Fibroblast of lung (primary cell): ENCODE measurements around the gene LRRC47. TPM values are rescaled to one million over a fixed set of nuclear protein-coding genes. Genes with fewer than 3 reads are reported as not detected.

Source experiments
- DNase-seq, 2 donors: peaks; one replicate each; pipeline versions ENCODE4 v3.0.0 to v3.0.0-alpha.2; 2010; ENCODE audit warnings: low read depth in 2 of 2
- H2AFZ ChIP-seq: 2 replicates; pipeline ENCODE4 v1.5.1; 2012; ENCODE audit warnings: low read length, control low read depth, inconsistent platforms
- H3K27ac ChIP-seq: 2 replicates; pipeline ENCODE4 v1.5.1; 2011; ENCODE audit warnings: low read length, control low read depth; ENCODE audit not compliant: insufficient read depth
- H3K27me3 ChIP-seq: 2 replicates; pipeline ENCODE4 v1.5.1; 2011; ENCODE audit warnings: mild to moderate bottlenecking, low read length; ENCODE audit not compliant: control insufficient read depth, insufficient read depth
- H3K36me3 ChIP-seq: 2 replicates; pipeline ENCODE4 v1.5.1; 2011; ENCODE audit warnings: low read length; ENCODE audit not compliant: control insufficient read depth, insufficient read depth
- H3K4me1 ChIP-seq: 2 replicates; pipeline ENCODE4 v1.5.1; 2011; ENCODE audit warnings: low read length; ENCODE audit not compliant: control insufficient read depth, insufficient read depth; ENCODE audit errors: extremely low read depth
- H3K4me2 ChIP-seq: 2 replicates; pipeline ENCODE4 v1.5.1; 2011; ENCODE audit warnings: low read length, control low read depth; ENCODE audit not compliant: insufficient read depth; ENCODE audit errors: extremely low read depth
- H3K4me3 ChIP-seq, 4 experiments: fragments of 200-600 bp in 1 of 4; sonication (generic) in 1 of 4; replicated peaks in 1 of 4; 2 replicates each; pipeline ENCODE4 v1.5.1; 2011 to 2016; ENCODE audit warnings: low read length in 4 of 4, low read depth in 3 of 4, mild to moderate bottlenecking in 3 of 4, control low read depth in 2 of 4, inconsistent platforms in 1 of 4, mixed read lengths in 1 of 4; ENCODE audit not compliant: insufficient read depth in 1 of 4; ENCODE audit errors: control extremely low read depth in 1 of 4
- H3K79me2 ChIP-seq: 2 replicates; pipeline ENCODE4 v1.5.1; 2012; ENCODE audit warnings: mild to moderate bottlenecking, low read length, inconsistent platforms; ENCODE audit not compliant: control insufficient read depth, insufficient read depth
- H3K9ac ChIP-seq: 2 replicates; pipeline ENCODE4 v1.5.1; 2011; ENCODE audit warnings: mild to moderate bottlenecking, low read length, control low read depth; ENCODE audit not compliant: insufficient read depth
- H3K9me3 ChIP-seq: 2 replicates; pipeline ENCODE4 v1.5.1; 2012; ENCODE audit warnings: low read depth, low read length; ENCODE audit not compliant: control insufficient read depth, insufficient read depth
- H4K20me1 ChIP-seq: 2 replicates; pipeline ENCODE4 v1.5.1; 2011; ENCODE audit warnings: low read length; ENCODE audit not compliant: control insufficient read depth, insufficient read depth; ENCODE audit errors: extremely low read depth
- CTCF ChIP-seq, 2 donors: IDR thresholded peaks in 1 of 2; conservative IDR thresholded peaks in 1 of 2; 1 replicate in 1 of 2; 2 replicates in 1 of 2; pipeline ENCODE4 v1.5.1; 2011 to 2012; ENCODE audit warnings: low read length in 2 of 2, control low read depth in 1 of 2, inconsistent platforms in 1 of 2, low read depth in 1 of 2, mild to moderate bottlenecking in 1 of 2
- EZH2 ChIP-seq: IDR thresholded peaks from 2 replicates; pipeline ENCODE4 v1.5.1; 2012; ENCODE audit warnings: low read length, control low read depth, mild to moderate bottlenecking; ENCODE audit errors: missing control alignments
- polyA plus RNA-seq, 2 donors: library from polyadenylated mRNA; depleted of rRNA in 1 of 2; stranded (reverse) in 1 of 2; unstranded in 1 of 2; fragments of >200 nt; gene quantifications; 2 replicates each; pipeline ENCODE4 v1.2.1, GENCODE V29; 2011 to 2012; ENCODE audit warnings: missing spikeins in 1 of 2
- total RNA-seq: library from RNA; depleted of rRNA; stranded (reverse); fragments of >200 nt; gene quantifications from 2 replicates; pipeline ENCODE4 v1.2.1, GENCODE V29; 2014

The LRRC47 gene
- total and polyA plus RNA-seq, 2 donors (not counting 1 experiment from before 2014, with no cell fraction given), result 25.1 to 28.8 TPM

- no peaks in the 10 kb centered on the region for H3K27me3 ChIP-seq
- H3K4me1 ChIP-seq, result no peaks in the 10 kb centered on the region
- no peaks in the 10 kb centered on the region for H3K79me2 ChIP-seq
- H3K4me3 ChIP-seq, result no peak overlapping the region
- TF ChIP-seq CTCF (conservative IDR thresholded peaks at IDR 0.05 in 1 of 2, IDR thresholded peaks at IDR 0.05 in 1 of 2; ENCODE audit: low read depth in 1 of 2, low read length in 2 of 2) (no peak), EZH2 (no peak)
- DNase-seq, result no peak
- no peak overlapping the region for H2AFZ ChIP-seq
- H3K9me3 ChIP-seq, result no peaks in the 10 kb centered on the region
- no peaks in the 10 kb centered on the region for H4K20me1 ChIP-seq
- no peak overlapping the region for H3K4me2 ChIP-seq
- H3K36me3 ChIP-seq, result peaks cover 4% of the 10 kb centered on the region
- H3K9ac ChIP-seq, result no peak overlapping the region
- H3K27ac ChIP-seq, result no peak overlapping the region
These were observed 42.5 kb upstream of the LRRC47 start for GRCh38 chr1:3838788-3839187.

DNA sequence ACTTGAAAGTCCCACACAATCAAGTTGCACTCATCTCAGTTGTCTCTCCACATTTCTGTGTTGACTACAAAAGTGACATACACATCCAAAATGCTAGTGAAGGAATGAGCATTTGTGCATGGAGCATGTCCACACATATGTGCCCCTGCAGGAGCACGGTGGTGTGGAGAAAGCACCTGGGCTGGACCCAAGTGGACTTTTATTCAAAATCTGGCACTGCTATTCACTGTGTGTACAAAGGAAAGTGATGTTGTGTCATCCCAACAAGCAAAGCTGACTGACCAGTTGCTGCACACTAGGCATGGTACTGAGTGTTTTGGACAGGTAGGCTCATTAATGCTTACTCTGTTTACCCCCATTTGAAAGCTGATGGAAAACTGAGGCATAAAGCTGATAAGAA, 41.4 kb upstream of the LRRC47 start:
- no peaks in the 10 kb centered on the region for H3K79me2 ChIP-seq
- H3K27ac ChIP-seq, result no peak overlapping the region
- H3K9ac ChIP-seq, result no peak overlapping the region
- H3K4me3 ChIP-seq, result no peak overlapping the region
- TF ChIP-seq CTCF (conservative IDR thresholded peaks at IDR 0.05 in 1 of 2, IDR thresholded peaks at IDR 0.05 in 1 of 2; ENCODE audit: low read depth in 1 of 2, low read length in 2 of 2) (no peak), EZH2 (no peak)
- H3K9me3 ChIP-seq, result no peaks in the 10 kb centered on the region
- H3K36me3 ChIP-seq, result peaks cover 4% of the 10 kb centered on the region
- no peak overlapping the region for H2AFZ ChIP-seq
- no peak for DNase-seq
- H3K4me1 ChIP-seq, result no peaks in the 10 kb centered on the region
- no peaks in the 10 kb centered on the region for H3K27me3 ChIP-seq
- no peaks in the 10 kb centered on the region for H4K20me1 ChIP-seq
- no peak overlapping the region for H3K4me2 ChIP-seq

DNA sequence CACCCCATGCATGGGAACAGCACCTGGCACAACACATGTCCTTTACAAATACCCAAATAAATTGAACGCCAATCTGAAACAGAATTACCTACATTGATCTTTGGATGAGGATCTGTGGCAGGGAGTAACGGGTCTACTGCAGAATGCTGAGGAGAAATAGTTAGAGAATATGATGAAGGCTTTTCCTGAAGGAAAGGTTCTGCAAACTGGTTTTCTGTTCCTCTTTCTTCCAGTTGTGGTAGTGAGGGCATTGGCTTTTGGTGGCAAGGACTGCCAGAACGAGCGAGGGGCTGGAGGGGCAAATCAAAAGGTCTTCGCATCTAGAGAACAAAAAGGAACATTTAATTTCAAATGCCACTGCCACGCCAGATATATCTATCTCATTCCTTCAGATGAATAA, 40.9 kb upstream of the LRRC47 start:
- TF ChIP-seq EZH2, result no peak
- TF ChIP-seq CTCF (conservative IDR thresholded peaks at IDR 0.05 in 1 of 2, IDR thresholded peaks at IDR 0.05 in 1 of 2; ENCODE audit: low read depth in 1 of 2, low read length in 2 of 2), result no peak
- no peak for DNase-seq
- Histone ChIP-seq H3K79me2 (no peaks in the 10 kb centered on the region), H3K36me3 (peaks cover 8% of the 10 kb centered on the region), H3K27ac (no peak overlapping the region), H3K4me2 (no peak overlapping the region), H2AFZ (no peak overlapping the region), H3K9ac (no peak overlapping the region), H3K4me3 (no peak overlapping the region), H3K4me1 (no peaks in the 10 kb centered on the region), H3K27me3 (no peaks in the 10 kb centered on the region), H3K9me3 (no peaks in the 10 kb centered on the region), H4K20me1 (no peaks in the 10 kb centered on the region)
